Activated effector memory CD4-positive, alpha-beta T cell treated with anti-CD3 and anti-CD28 coated beads, Interleukin-2, amount 50 U/mL, for 16 hours (primary cell): Measurements from ENCODE around the gene SORL1.
"Not testable (repeated sequence)": the region's sequence is repeated elsewhere in the genome, so short reads cannot be mapped to it uniquely, and the experiment has no call there.

Experiments
- DNase-seq: peaks from one replicate; pipeline ENCODE4 v3.0.0-alpha.2; 2020

SORL1 gene

GRCh38 chr11:121506237-121506636, 54.1 kb downstream of the SORL1 start:
- DNase-seq, result not testable (repeated sequence)

GRCh38 chr11:121508449-121508848, 56.3 kb downstream of the SORL1 start:
- no peak for DNase-seq

GRCh38 chr11:121510438-121510837, 58.3 kb downstream of the SORL1 start:
- no peak for DNase-seq

GRCh38 chr11:121512468-121513465, 60.7 kb downstream of the SORL1 start:
- DNase-seq, result no peak

GRCh38 chr11:121513807-121514206, 61.7 kb downstream of the SORL1 start:
- DNase-seq, result no peak

GRCh38 chr11:121514432-121515334, 62.6 kb downstream of the SORL1 start:
- no peak for DNase-seq

GRCh38 chr11:121515335-121515671, 63.2 kb downstream of the SORL1 start:
- DNase-seq, result no peak

- no peak for DNase-seq
Measured at GRCh38 chr11:121517996-121518395, 65.9 kb downstream of the SORL1 start.

- no peak for DNase-seq
Measured at GRCh38 chr11:121520243-121521144, 68.4 kb downstream of the SORL1 start.

- DNase-seq, result no peak
Measured at GRCh38 chr11:121521145-121522042, 69.3 kb downstream of the SORL1 start.

- DNase-seq, result no peak
Measured at GRCh38 chr11:121522043-121522941, 70.2 kb downstream of the SORL1 start.

GRCh38 chr11:121523581-121524232, 71.6 kb downstream of the SORL1 start:
- no peak for DNase-seq

- DNase-seq, result no peak
Measured at GRCh38 chr11:121524233-121524631, 72.1 kb downstream of the SORL1 start.

- DNase-seq, result no peak
Measured at GRCh38 chr11:121525376-121525775, 73.3 kb downstream of the SORL1 start.

GRCh38 chr11:121530257-121530656, 78.1 kb downstream of the SORL1 start:
- no peak for DNase-seq

- DNase-seq, result no peak
Measured at GRCh38 chr11:121533601-121534000, 81.5 kb downstream of the SORL1 start.

- no peak for DNase-seq
Measured at GRCh38 chr11:121534131-121535093, 82.3 kb downstream of the SORL1 start.

- DNase-seq, result no peak
Measured at GRCh38 chr11:121535129-121535796, 83.1 kb downstream of the SORL1 start.
